Measurements from ENCODE around the gene SORL1. TPM values are rescaled to one million over a fixed set of nuclear protein-coding genes. Genes with fewer than 3 reads are reported as not detected.
"Not testable (repeated sequence)": the region's sequence is repeated elsewhere in the genome, so short reads cannot be mapped to it uniquely, and the experiment has no call there.

Gene SORL1
- total RNA-seq, 1 donor from 2014 or later = 11.1 TPM

DNA sequence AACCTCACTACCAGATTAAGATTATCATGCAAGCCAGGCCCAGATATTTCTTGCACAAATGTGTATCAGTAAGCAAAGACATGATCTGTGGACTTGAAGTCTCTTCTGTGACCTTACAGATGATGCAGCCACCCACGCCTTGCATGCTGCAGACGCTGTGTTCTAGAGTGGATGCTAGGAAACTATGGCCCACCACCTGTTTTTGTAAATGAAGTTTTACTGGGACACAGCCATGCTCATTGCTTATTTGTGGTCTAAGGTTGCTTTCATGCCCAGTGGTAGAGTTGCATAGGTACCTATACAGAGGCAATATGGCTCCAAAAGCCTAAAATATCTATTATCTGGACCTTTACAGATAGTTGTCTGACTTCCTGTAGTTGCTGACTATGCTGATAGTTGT, 48.2 kb downstream of the SORL1 start:
- Mint-ChIP-seq H3K4me1 (ENCODE audit: low read depth, unreplicated experiment) (no peaks in the 10 kb centered on the region), H3K36me3 (ENCODE audit: unreplicated experiment) (peaks cover 4% of the 10 kb centered on the region), H3K9me3 (ENCODE audit: unreplicated experiment) (no peaks in the 10 kb centered on the region), H3K27ac (ENCODE audit: unreplicated experiment) (no peak overlapping the region), H3K4me3 (ENCODE audit: unreplicated experiment) (no peak overlapping the region), H3K27me3 (ENCODE audit: unreplicated experiment) (no peaks in the 10 kb centered on the region)
- TF ChIP-seq, protein P1, sequence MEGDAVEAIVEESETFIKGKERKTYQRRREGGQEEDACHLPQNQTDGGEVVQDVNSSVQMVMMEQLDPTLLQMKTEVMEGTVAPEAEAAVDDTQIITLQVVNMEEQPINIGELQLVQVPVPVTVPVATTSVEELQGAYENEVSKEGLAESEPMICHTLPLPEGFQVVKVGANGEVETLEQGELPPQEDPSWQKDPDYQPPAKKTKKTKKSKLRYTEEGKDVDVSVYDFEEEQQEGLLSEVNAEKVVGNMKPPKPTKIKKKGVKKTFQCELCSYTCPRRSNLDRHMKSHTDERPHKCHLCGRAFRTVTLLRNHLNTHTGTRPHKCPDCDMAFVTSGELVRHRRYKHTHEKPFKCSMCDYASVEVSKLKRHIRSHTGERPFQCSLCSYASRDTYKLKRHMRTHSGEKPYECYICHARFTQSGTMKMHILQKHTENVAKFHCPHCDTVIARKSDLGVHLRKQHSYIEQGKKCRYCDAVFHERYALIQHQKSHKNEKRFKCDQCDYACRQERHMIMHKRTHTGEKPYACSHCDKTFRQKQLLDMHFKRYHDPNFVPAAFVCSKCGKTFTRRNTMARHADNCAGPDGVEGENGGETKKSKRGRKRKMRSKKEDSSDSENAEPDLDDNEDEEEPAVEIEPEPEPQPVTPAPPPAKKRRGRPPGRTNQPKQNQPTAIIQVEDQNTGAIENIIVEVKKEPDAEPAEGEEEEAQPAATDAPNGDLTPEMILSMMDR (IDR thresholded peaks at IDR 0.05; ENCODE audit: partially characterized antibody, unreplicated experiment) = no peak
- DNase-seq = no peak

DNA sequence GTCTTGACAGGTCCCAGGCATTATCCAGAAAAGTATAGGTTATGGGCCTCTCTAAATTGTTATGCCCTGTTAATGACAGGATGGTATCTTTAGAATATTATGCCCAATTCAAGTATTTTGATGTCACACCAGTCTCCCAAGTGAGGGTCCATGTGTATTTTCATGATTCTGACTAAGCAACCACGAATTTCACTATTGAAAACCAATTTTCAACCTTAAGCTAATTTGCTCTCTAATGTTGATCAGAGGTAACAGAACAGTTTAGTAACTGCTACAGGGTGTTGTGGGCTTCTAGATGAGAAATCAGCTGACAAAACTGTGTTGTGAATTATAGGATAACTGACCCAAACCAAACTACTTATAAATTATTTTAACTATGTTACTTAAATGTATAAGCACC, 48.6 kb downstream of the SORL1 start:
- Mint-ChIP-seq H3K4me3 (ENCODE audit: unreplicated experiment) (no peak overlapping the region), H3K27me3 (ENCODE audit: unreplicated experiment) (no peaks in the 10 kb centered on the region), H3K36me3 (ENCODE audit: unreplicated experiment) (peaks cover 4% of the 10 kb centered on the region), H3K27ac (ENCODE audit: unreplicated experiment) (no peak overlapping the region), H3K9me3 (ENCODE audit: unreplicated experiment) (no peaks in the 10 kb centered on the region), H3K4me1 (ENCODE audit: low read depth, unreplicated experiment) (no peaks in the 10 kb centered on the region)
- DNase-seq = no peak
- TF ChIP-seq, protein P1 (IDR thresholded peaks at IDR 0.05; ENCODE audit: partially characterized antibody, unreplicated experiment) = no peak

DNA sequence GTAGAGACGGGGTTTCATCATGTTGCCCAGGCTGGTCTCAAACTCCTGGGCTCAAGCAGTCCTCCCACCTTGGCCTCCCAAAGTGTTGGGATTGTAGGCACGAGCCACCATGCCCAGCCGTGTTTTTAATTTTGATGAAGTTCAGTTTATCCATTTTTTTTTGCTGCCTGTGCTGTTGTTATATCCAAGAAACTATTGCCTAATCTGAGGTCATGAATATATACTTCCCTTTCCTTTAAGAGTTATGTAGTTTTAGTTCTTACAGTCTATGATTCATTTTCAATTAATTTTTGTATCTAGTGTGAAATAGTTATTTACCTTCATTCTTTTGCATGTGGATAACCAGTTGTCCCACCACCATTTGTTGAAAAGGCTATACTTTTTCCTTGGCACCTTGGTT, 50.9 kb downstream of the SORL1 start:
- Mint-ChIP-seq H3K4me3 (ENCODE audit: unreplicated experiment) (no peak overlapping the region), H3K36me3 (ENCODE audit: unreplicated experiment) (peaks cover 14% of the 10 kb centered on the region), H3K9me3 (ENCODE audit: unreplicated experiment) (peaks cover 2% of the 10 kb centered on the region), H3K4me1 (ENCODE audit: low read depth, unreplicated experiment) (no peaks in the 10 kb centered on the region), H3K27me3 (ENCODE audit: unreplicated experiment) (no peaks in the 10 kb centered on the region), H3K27ac (ENCODE audit: unreplicated experiment) (no peak overlapping the region)
- TF ChIP-seq, protein P1 (IDR thresholded peaks at IDR 0.05; ENCODE audit: partially characterized antibody, unreplicated experiment) = no peak
- DNase-seq = no peak

DNA sequence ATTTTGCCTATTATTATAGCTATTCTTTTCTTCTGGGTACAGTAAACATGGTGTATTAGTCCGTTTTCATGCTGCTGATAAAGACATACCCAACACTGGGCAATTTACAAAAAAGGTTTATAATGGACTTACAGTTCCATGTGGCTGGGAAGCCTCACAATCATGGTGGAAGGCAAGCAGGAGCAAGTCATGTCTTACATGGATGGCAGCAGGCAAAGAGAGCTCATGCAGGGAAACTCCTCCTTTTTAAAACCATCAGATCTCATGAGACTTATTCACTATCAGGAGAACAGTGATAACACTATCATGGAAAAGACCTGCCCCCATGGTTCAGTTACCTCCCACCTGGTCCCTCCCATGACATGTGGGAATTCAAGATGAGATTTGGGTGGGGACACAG, 54.1 kb downstream of the SORL1 start:
- H3K4me3 Mint-ChIP-seq (ENCODE audit: unreplicated experiment); H3K27me3 Mint-ChIP-seq (ENCODE audit: unreplicated experiment); H3K9me3 Mint-ChIP-seq (ENCODE audit: unreplicated experiment); H3K4me1 Mint-ChIP-seq (ENCODE audit: low read depth, unreplicated experiment); DNase-seq; H3K27ac Mint-ChIP-seq (ENCODE audit: unreplicated experiment): not testable (repeated sequence)
- peaks cover 13% of the 10 kb centered on the region for H3K36me3 Mint-ChIP-seq (ENCODE audit: unreplicated experiment)

DNA sequence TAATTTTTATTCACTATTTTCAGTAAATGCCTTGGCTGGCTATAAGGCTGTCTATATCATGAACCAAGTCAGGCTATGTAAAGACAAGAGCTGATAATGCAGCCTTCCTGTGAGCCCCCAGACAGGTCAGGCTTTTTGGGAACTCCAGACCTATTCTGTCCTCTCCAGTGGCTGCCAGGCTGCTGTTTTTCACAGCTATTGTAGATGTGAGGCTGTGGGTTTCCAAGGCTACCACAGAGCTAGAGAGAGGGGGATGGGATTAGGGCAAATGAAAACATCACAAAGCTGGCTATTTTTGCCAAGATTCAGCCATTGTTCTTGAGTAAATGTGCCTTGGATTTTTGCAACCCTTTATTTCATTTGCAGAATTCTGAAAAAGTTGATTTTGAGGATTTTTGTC, 56.3 kb downstream of the SORL1 start:
- no peaks in the 10 kb centered on the region for H3K27me3 Mint-ChIP-seq (ENCODE audit: unreplicated experiment)
- H3K9me3 Mint-ChIP-seq (ENCODE audit: unreplicated experiment) = peaks cover 2% of the 10 kb centered on the region
- no peak overlapping the region for H3K4me3 Mint-ChIP-seq (ENCODE audit: unreplicated experiment)
- peaks cover 10% of the 10 kb centered on the region for H3K36me3 Mint-ChIP-seq (ENCODE audit: unreplicated experiment)
- H3K4me1 Mint-ChIP-seq (ENCODE audit: low read depth, unreplicated experiment) = no peaks in the 10 kb centered on the region
- H3K27ac Mint-ChIP-seq (ENCODE audit: unreplicated experiment) = no peak overlapping the region
- TF ChIP-seq, protein P1 (IDR thresholded peaks at IDR 0.05; ENCODE audit: partially characterized antibody, unreplicated experiment) = no peak
- DNase-seq = no peak

DNA sequence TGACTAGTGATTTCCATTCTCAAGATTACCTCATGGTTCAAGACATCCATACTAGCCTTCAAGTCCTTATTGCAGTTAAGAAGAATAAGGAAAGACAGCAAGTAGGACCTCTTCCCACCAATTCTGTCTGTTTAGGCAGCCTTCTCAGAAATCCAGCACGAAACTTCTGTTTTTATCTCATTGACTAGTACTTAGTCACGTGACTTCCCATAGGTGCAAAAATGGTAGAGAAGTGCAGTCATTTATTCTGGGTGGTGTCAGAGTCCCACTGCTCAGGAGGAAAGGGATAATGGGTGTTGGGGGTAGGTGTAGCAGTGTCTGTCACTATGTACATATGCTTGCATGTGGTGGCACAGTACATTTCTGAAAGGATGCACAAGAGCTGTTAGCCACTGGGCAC, 58.3 kb downstream of the SORL1 start:
- DNase-seq = no peak
- no peak overlapping the region for H3K27ac Mint-ChIP-seq (ENCODE audit: unreplicated experiment)
- peaks cover 3% of the 10 kb centered on the region for H3K4me1 Mint-ChIP-seq (ENCODE audit: low read depth, unreplicated experiment)
- H3K36me3 Mint-ChIP-seq (ENCODE audit: unreplicated experiment) = peaks cover 10% of the 10 kb centered on the region
- H3K27me3 Mint-ChIP-seq (ENCODE audit: unreplicated experiment) = no peaks in the 10 kb centered on the region
- H3K4me3 Mint-ChIP-seq (ENCODE audit: unreplicated experiment) = no peak overlapping the region
- TF ChIP-seq, protein P1 (IDR thresholded peaks at IDR 0.05; ENCODE audit: partially characterized antibody, unreplicated experiment) = no peak
- peaks cover 2% of the 10 kb centered on the region for H3K9me3 Mint-ChIP-seq (ENCODE audit: unreplicated experiment)

Measured in glutamatergic neuron (in vitro differentiated cells).